Measurements from ENCODE around the gene SLC35A1.

The SLC35A1 gene

DNA sequence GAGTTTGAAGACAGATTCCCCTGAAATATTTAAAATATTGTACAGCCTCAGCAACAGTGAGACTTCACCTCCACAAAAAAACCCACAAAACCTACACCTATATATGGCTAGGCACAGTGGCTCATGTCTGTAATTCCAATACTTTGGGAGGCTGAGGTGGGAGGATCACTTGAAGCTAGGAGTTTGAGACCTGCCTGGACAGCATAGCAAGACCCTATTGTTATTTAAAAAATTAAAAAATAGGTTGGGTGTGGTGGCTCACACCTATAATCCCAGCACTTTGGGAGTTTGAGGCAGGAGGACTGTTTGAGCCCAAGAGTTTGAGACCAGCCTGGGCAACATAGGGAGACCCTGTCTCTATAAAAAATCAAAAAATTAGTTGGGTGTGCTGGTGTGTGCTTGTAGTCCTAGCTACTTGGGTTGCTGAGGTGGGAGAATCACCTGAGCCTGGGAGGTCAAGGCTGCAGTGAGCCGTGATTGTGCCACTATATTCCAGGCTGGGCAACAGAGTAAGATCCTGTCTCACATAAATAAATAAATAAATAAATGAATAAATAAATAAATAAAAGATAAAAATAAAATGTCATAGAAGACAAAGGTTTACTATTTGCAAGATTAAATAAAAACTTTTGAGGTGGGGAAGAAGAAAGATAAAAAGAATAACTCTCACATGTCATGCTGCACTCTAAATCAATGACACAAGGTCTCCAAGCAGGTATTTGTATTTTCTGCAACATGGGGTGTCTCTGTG is 65.9 kb downstream of the SLC35A1 start:
- Histone ChIP-seq H3K4me3 (ENCODE audit: low read length) (no peak overlapping the region), H3K27me3 (ENCODE audit: insufficient read depth, low read length) (no peaks in the 10 kb centered on the region), H3K4me1 (ENCODE audit: insufficient read depth, low read length) (no peaks in the 10 kb centered on the region), H3K9me3 (ENCODE audit: insufficient read depth, low read depth, low read length) (peaks cover 8% of the 10 kb centered on the region; the same call in 1 of the 2 replicates), H3K36me3 (ENCODE audit: insufficient read depth, low read depth, low read length) (peaks cover 63% of the 10 kb centered on the region), H3K9ac (ENCODE audit: low read depth, low read length) (no peak overlapping the region), H3K27ac (ENCODE audit: low read length) (no peak overlapping the region)

DNA sequence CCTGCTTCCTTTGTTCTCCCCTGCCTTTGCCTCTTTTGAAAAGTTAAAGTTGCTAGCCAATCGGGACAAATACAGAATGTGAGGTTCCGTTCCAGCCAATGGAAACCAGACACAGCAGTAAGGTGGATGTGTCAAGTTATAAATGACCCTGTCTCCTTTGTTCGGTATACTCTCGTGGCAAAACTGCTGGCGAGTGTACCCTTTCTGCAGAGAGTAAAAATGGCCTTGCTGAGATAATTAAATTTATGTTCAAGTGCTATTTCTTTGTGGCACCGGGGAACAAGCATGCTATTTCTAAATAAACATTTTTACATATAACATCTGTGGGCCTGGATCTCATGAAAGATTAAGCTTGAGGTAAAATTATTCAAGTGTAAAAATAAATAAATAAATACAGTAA is 66.8 kb downstream of the SLC35A1 start:
- H3K27ac ChIP-seq (ENCODE audit: low read length): no peak overlapping the region
- H3K27me3 ChIP-seq (ENCODE audit: insufficient read depth, low read length): no peaks in the 10 kb centered on the region
- no peak overlapping the region for H3K9ac ChIP-seq (ENCODE audit: low read depth, low read length)
- H3K4me1 ChIP-seq (ENCODE audit: insufficient read depth, low read length): no peaks in the 10 kb centered on the region
- no peak overlapping the region for H3K4me3 ChIP-seq (ENCODE audit: low read length)
- peaks cover 66% of the 10 kb centered on the region for H3K36me3 ChIP-seq (ENCODE audit: insufficient read depth, low read depth, low read length)
- H3K9me3 ChIP-seq (ENCODE audit: insufficient read depth, low read depth, low read length): peaks cover 8% of the 10 kb centered on the region; the same call in 1 of the 2 replicates

DNA sequence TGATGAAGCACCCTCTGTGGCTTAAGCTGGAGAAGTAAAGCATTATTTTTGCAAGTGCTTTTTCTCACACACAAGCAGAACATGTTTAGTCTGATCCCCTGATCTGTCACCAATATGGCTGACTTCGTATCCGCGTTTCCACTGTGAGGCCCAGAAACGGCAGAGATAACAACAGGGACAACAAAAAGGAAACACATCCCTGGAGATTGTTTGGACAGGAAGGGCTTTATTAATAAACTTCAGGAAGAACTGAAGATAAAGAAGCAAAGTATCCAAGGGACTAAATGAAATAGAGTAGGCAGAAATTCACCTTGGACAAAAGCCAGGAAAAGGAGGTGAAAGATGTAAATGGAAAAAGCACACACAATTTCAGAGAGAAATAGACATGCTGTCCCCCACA is 67.8 kb downstream of the SLC35A1 start:
- Histone ChIP-seq H3K4me3 (ENCODE audit: low read length) (no peak overlapping the region), H3K36me3 (ENCODE audit: insufficient read depth, low read depth, low read length) (peaks cover 71% of the 10 kb centered on the region), H3K9me3 (ENCODE audit: insufficient read depth, low read depth, low read length) (peaks cover 8% of the 10 kb centered on the region; the same call in 1 of the 2 replicates), H3K4me1 (ENCODE audit: insufficient read depth, low read length) (no peaks in the 10 kb centered on the region), H3K27me3 (ENCODE audit: insufficient read depth, low read length) (no peaks in the 10 kb centered on the region), H3K27ac (ENCODE audit: low read length) (no peak overlapping the region), H3K9ac (ENCODE audit: low read depth, low read length) (no peak overlapping the region)

DNA sequence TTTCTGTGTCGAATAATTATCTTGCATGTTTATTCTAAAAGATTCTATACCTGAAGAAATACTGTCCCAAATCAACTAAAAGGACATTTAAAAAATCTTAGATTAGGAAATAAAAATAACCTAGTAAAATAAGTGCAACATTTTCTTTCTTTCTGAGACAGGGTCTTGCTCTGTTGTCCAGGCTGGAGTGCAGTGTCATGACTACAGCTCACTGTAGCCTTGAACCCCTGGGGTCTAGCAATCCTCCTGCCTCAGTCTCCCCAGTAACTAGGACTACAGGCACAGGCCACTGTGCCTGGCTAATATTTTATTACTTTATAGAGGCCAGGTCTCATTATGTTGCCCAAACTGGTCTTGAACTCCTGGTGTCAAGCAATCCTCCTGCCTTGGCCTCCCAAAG is 68.3 kb downstream of the SLC35A1 start:
- Histone ChIP-seq H3K27ac (ENCODE audit: low read length) (no peak overlapping the region), H3K27me3 (ENCODE audit: insufficient read depth, low read length) (no peaks in the 10 kb centered on the region), H3K9ac (ENCODE audit: low read depth, low read length) (no peak overlapping the region), H3K4me3 (ENCODE audit: low read length) (no peak overlapping the region), H3K36me3 (ENCODE audit: insufficient read depth, low read depth, low read length) (peaks cover 76% of the 10 kb centered on the region), H3K9me3 (ENCODE audit: insufficient read depth, low read depth, low read length) (peaks cover 8% of the 10 kb centered on the region; the same call in 1 of the 2 replicates), H3K4me1 (ENCODE audit: insufficient read depth, low read length) (no peaks in the 10 kb centered on the region)

DNA sequence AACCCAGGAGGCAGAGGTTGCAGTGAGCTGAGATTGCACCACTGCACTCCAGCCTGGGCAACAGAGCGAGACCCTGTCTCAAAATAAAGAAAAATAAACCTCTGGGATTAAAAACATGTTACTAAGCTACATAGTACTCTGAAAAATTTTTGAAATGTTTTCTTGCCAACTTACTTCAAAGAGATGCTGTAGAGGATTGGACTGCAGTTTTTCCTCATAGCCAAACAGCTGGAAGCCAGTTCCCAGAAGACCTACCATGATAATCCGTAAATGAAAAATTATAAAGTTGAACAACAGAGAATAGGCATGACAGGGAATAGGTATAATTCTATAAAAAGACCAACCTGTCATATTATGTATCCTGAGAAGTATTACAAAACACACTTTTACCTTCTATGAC is 69.0 kb downstream of the SLC35A1 start:
- Histone ChIP-seq H3K27ac (ENCODE audit: low read length) (no peak overlapping the region), H3K36me3 (ENCODE audit: insufficient read depth, low read depth, low read length) (peaks cover 82% of the 10 kb centered on the region), H3K9ac (ENCODE audit: low read depth, low read length) (no peak overlapping the region), H3K4me1 (ENCODE audit: insufficient read depth, low read length) (no peaks in the 10 kb centered on the region), H3K27me3 (ENCODE audit: insufficient read depth, low read length) (no peaks in the 10 kb centered on the region), H3K4me3 (ENCODE audit: low read length) (no peak overlapping the region), H3K9me3 (ENCODE audit: insufficient read depth, low read depth, low read length) (peaks cover 8% of the 10 kb centered on the region; the same call in 1 of the 2 replicates)

DNA sequence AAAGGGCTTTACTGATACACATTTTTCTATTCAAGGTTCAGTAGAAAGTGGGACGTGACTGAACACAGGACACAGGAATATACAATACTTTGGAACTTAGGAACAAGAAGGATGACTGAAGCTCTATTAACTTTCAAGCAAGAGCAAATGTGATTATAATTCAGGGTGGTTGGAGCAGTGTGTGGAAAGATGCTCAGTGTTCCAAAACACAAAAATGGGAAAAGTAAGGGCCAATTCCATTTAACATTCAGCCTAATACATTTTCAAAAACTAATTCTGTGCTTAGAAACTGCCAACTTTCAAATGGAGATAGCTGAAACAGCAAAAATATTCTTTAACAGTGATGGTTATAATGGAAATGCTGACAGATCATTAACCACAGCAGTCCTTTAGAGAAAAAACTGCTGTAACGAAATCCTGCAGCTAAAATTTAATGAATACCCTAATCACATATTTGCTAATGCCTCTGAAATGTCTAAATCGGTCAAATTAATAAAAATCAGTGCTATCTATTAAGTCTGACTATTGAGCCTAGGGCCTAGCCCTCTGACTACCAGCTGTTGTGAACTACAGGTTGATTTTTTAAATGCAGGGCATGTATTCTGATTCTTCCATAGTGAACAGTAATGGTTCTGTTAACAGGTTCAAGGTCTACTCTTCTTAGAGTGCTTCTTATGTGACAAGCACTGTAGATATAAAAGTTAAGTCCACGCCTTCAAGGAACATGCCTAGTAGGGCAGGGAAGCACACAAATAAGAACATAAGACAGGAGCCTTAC is 71.1 kb downstream of the SLC35A1 start:
- Histone ChIP-seq H3K9me3 (ENCODE audit: insufficient read depth, low read depth, low read length) (peaks cover 8% of the 10 kb centered on the region; the same call in 1 of the 2 replicates), H3K27me3 (ENCODE audit: insufficient read depth, low read length) (no peaks in the 10 kb centered on the region), H3K36me3 (ENCODE audit: insufficient read depth, low read depth, low read length) (peaks cover 84% of the 10 kb centered on the region), H3K4me1 (ENCODE audit: insufficient read depth, low read length) (no peaks in the 10 kb centered on the region), H3K4me3 (ENCODE audit: low read length) (no peak overlapping the region), H3K27ac (ENCODE audit: low read length) (no peak overlapping the region), H3K9ac (ENCODE audit: low read depth, low read length) (no peak overlapping the region)

DNA sequence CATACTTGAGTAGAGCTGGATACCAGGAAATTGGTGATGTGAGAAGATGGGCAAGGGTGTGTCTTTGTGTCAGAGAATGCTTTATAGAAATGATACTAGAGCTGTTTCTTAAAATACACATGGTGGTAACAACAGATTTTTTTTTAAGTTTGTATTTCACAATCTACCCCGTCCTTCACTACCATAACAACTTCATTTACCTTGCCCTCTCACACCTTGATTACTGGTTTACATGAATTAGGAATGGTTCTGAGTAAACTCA is 71.6 kb downstream of the SLC35A1 start:
- H3K4me1 ChIP-seq (ENCODE audit: insufficient read depth, low read length): no peaks in the 10 kb centered on the region
- H3K27ac ChIP-seq (ENCODE audit: low read length): no peak overlapping the region
- H3K4me3 ChIP-seq (ENCODE audit: low read length): no peak overlapping the region
- peaks cover 8% of the 10 kb centered on the region; the same call in 1 of the 2 replicates for H3K9me3 ChIP-seq (ENCODE audit: insufficient read depth, low read depth, low read length)
- H3K27me3 ChIP-seq (ENCODE audit: insufficient read depth, low read length): no peaks in the 10 kb centered on the region
- H3K36me3 ChIP-seq (ENCODE audit: insufficient read depth, low read depth, low read length): peaks cover 82% of the 10 kb centered on the region
- H3K9ac ChIP-seq (ENCODE audit: low read depth, low read length): no peak overlapping the region

DNA sequence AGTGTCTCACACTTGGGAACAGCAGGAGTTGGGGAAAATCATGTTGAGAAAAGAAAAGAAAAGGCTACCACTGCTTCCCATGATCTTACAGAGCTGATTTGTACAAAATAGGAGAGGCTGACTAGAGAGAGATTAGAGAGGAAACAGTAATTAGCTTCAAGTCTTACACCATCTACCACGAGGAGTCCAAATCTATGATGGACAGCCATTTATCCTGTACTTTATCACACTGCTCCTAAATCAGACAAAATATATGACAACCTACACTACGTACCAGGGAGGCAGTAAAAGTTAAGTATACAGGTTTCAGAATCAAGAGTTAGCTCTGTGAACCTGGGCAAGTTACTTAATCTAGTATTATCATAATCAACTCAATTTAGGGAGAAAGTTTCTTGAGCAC is 79.0 kb downstream of the SLC35A1 start:
- H3K4me3 ChIP-seq (ENCODE audit: low read length): no peak overlapping the region
- no peaks in the 10 kb centered on the region for H3K4me1 ChIP-seq (ENCODE audit: insufficient read depth, low read length)
- no peak overlapping the region for H3K27ac ChIP-seq (ENCODE audit: low read length)
- H3K27me3 ChIP-seq (ENCODE audit: insufficient read depth, low read length): no peaks in the 10 kb centered on the region
- H3K9me3 ChIP-seq (ENCODE audit: insufficient read depth, low read depth, low read length): no peaks in the 10 kb centered on the region
- H3K36me3 ChIP-seq (ENCODE audit: insufficient read depth, low read depth, low read length): peaks cover 71% of the 10 kb centered on the region
- no peak overlapping the region for H3K9ac ChIP-seq (ENCODE audit: low read depth, low read length)

DNA sequence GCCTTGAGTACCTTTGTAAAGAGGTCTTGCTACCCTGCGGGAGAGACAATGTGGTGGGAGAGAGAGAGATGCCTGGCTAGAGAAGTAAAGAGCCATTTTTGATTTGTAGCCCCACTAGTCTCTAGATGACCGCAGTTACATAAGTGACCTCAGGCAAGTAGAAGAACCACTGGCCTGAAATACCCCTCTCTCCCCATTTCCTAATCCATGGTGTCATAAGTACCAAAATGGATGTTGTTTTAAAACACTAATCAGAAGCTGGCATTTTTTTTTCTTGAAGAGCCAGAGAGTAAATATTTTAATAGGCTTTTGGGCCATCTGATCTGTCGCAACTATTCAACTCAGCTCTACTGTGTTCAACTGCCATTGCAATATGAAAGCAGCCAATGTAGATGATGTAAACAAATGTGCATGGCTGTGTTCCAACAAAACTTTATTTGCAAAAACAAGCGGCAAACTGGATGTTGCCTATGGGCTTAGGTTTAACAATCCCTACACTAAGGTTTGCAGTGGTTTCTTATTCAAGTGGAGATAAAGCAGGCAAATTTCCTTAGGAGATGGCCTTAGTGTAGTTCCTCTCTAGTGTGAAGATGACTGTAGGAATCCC is 80.5 kb downstream of the SLC35A1 start:
- peaks cover 69% of the 10 kb centered on the region for H3K36me3 ChIP-seq (ENCODE audit: insufficient read depth, low read depth, low read length)
- no peak overlapping the region for H3K27ac ChIP-seq (ENCODE audit: low read length)
- no peaks in the 10 kb centered on the region for H3K27me3 ChIP-seq (ENCODE audit: insufficient read depth, low read length)
- no peak overlapping the region for H3K4me3 ChIP-seq (ENCODE audit: low read length)
- H3K9ac ChIP-seq (ENCODE audit: low read depth, low read length): no peak overlapping the region
- no peaks in the 10 kb centered on the region for H3K9me3 ChIP-seq (ENCODE audit: insufficient read depth, low read depth, low read length)
- no peaks in the 10 kb centered on the region for H3K4me1 ChIP-seq (ENCODE audit: insufficient read depth, low read length)

DNA sequence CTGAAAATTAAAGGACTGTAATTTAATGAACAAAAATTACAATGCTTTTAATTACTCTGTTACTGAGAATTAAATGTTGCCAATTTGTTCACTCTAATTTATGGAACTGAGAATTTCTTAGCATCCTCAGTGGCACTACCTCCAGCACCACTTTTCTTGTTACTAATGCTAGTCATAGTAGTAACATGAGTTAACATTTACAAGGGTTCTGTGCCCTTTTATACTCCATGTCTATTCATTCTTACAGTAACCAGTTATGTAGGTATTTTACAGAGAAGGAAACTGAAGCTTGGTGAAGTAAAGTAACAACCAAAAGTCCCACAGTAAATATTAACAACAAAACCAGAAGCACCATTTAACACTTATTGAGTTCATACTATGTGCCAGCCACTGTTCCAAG is 82.7 kb downstream of the SLC35A1 start:
- H3K4me1 ChIP-seq (ENCODE audit: insufficient read depth, low read length): no peaks in the 10 kb centered on the region
- H3K27me3 ChIP-seq (ENCODE audit: insufficient read depth, low read length): no peaks in the 10 kb centered on the region
- H3K36me3 ChIP-seq (ENCODE audit: insufficient read depth, low read depth, low read length): peaks cover 69% of the 10 kb centered on the region
- no peak overlapping the region for H3K27ac ChIP-seq (ENCODE audit: low read length)
- H3K4me3 ChIP-seq (ENCODE audit: low read length): no peak overlapping the region
- no peaks in the 10 kb centered on the region for H3K9me3 ChIP-seq (ENCODE audit: insufficient read depth, low read depth, low read length)
- H3K9ac ChIP-seq (ENCODE audit: low read depth, low read length): no peak overlapping the region

DNA sequence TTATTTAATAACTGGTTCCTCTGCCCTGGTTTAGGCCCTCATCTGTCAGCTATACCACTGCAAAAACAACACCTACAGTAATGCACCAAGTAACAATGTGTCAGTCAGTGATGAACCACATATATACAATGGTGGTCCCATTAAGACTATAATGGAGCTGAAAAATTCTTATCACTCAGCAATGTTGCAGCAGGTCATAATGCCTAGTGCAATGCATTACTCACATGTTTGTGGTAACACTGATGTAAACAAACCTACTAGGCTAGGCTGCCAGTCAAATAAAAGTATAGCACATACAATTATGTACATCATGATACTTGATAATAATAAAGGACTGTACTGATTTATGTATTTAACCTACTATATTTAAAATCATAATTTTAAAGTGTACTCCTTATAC is 85.7 kb downstream of the SLC35A1 start:
- Histone ChIP-seq H3K9ac (ENCODE audit: low read depth, low read length) (no peak overlapping the region), H3K27me3 (ENCODE audit: insufficient read depth, low read length) (no peaks in the 10 kb centered on the region), H3K36me3 (ENCODE audit: insufficient read depth, low read depth, low read length) (peaks cover 78% of the 10 kb centered on the region), H3K27ac (ENCODE audit: low read length) (no peak overlapping the region), H3K4me3 (ENCODE audit: low read length) (no peak overlapping the region), H3K9me3 (ENCODE audit: insufficient read depth, low read depth, low read length) (no peaks in the 10 kb centered on the region), H3K4me1 (ENCODE audit: insufficient read depth, low read length) (no peaks in the 10 kb centered on the region)

DNA sequence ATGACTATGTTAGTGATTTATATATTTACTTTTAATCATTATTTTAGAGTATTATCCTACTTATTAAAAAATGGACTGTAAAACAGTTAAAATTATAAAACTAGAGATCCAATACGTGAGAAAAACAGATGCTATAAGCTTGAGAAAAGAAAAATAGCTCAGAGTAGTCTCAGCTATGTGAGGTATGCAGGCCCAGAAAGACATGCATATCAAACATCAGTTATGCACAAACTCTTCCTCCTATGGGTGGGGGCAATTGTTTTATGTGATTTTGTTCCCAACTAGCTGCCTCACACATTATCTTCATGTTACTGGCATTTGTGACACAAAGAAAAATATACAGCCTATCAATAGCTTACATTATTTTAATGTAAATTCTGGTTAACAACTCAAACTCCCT is 88.2 kb downstream of the SLC35A1 start:
- H3K9me3 ChIP-seq (ENCODE audit: insufficient read depth, low read depth, low read length): no peaks in the 10 kb centered on the region
- no peak overlapping the region for H3K4me3 ChIP-seq (ENCODE audit: low read length)
- no peak overlapping the region for H3K27ac ChIP-seq (ENCODE audit: low read length)
- peaks cover 77% of the 10 kb centered on the region for H3K36me3 ChIP-seq (ENCODE audit: insufficient read depth, low read depth, low read length)
- no peaks in the 10 kb centered on the region for H3K27me3 ChIP-seq (ENCODE audit: insufficient read depth, low read length)
- no peak overlapping the region for H3K9ac ChIP-seq (ENCODE audit: low read depth, low read length)
- no peaks in the 10 kb centered on the region for H3K4me1 ChIP-seq (ENCODE audit: insufficient read depth, low read length)

All from iPS-20b (cell line).